GM12878 (cell line): Measurements from ENCODE around the gene HEXIM2. TPM values are rescaled to one million over a fixed set of nuclear protein-coding genes. Genes with fewer than 3 reads are reported as not detected.

ENCODE experiments used
- ATAC-seq: fragments of 200-7000 bp; cut with Tn5 transposase; 3 replicates; pipeline ENCODE4 v1.9.1; 2020; ENCODE audit warnings: mild to moderate bottlenecking, moderate library complexity
- BruUV-seq: library from RNA; stranded (reverse); fragments of 400-500 nt; replicated peaks from 2 replicates; lab custom pipeline; 2021; lab: Mats Ljungman, UMichigan
- CTCF ChIA-PET: fragments of 300-600 bp; sonication (Branson Sonifier 250); formaldehyde crosslinking; extraction: SDS; loops from one replicate; lab custom pipeline; 2021; ENCODE audit warnings: inconsistent platforms; lab: Yijun Ruan, JAX
- POLR2A ChIA-PET: fragments of 350-600 bp; formaldehyde crosslinking; extraction: SDS; loops from one replicate; lab custom pipeline; 2021; ENCODE audit warnings: inconsistent platforms; lab: Charles Lee
- RAD21 ChIA-PET: fragments of 300-600 bp; sonication (Branson Sonifier 250); formaldehyde crosslinking; loops from one replicate; lab custom pipeline; 2023; ENCODE audit warnings: antibody characterized with exemption; ENCODE audit not compliant: unreplicated experiment; lab: Charles Lee
- SMC1A ChIA-PET: fragments of 300-600 bp; sonication (Branson Sonifier 250); formaldehyde crosslinking; loops from one replicate; lab custom pipeline; 2023; ENCODE audit not compliant: unreplicated experiment, uncharacterized antibody; lab: Charles Lee
- DNase-seq: peaks from one replicate; pipeline ENCODE4 v3.0.0-alpha.2; 2011; ENCODE audit warnings: low read depth, low spot score
- FAIRE-seq: peaks from 3 replicates; lab custom pipeline; 2011; peaks lifted over from hg19 to GRCh38; lab: Jason Lieb, UNC
- H2AFZ ChIP-seq: 2 replicates; pipeline ENCODE4 v1.6.0; 2011; ENCODE audit warnings: low read depth, low read length, control low read depth; ENCODE audit not compliant: control insufficient read depth
- H3K27ac ChIP-seq: 2 replicates; pipeline ENCODE4 v1.5.1; 2011; ENCODE audit warnings: control low read depth; ENCODE audit not compliant: control insufficient read depth, insufficient read depth
- H3K27me3 ChIP-seq, 2 experiments: replicated peaks in 1 of 2; 2 replicates each; pipeline versions ENCODE4 v1.6.0 to v1.6.1; 2011; ENCODE audit warnings: low read length in 1 of 2; ENCODE audit not compliant: control insufficient read depth in 2 of 2, insufficient read depth in 2 of 2
- H3K36me3 ChIP-seq, 2 experiments: 2 replicates each; pipeline ENCODE4 v1.5.1; 2011; ENCODE audit warnings: low read length in 1 of 2; ENCODE audit not compliant: control insufficient read depth in 2 of 2, insufficient read depth in 2 of 2
- H3K4me1 ChIP-seq: 2 replicates; pipeline ENCODE4 v1.6.1; 2011; ENCODE audit warnings: mild to moderate bottlenecking, low read length, moderate library complexity, mixed read lengths; ENCODE audit not compliant: control insufficient read depth, insufficient read depth
- H3K4me2 ChIP-seq: 2 replicates; pipeline ENCODE4 v1.6.0; 2011; ENCODE audit warnings: control low read depth; ENCODE audit not compliant: control insufficient read depth, insufficient read depth
- H3K4me3 ChIP-seq: fragments of 200-600 bp; sonication (generic); 2 replicates; pipeline ENCODE4 v1.5.1; 2016
- H3K79me2 ChIP-seq: 2 replicates; pipeline ENCODE4 v1.6.0; 2011; ENCODE audit warnings: low read length; ENCODE audit not compliant: control insufficient read depth, insufficient read depth
- H3K9ac ChIP-seq: 2 replicates; pipeline ENCODE4 v1.8.0; 2011; ENCODE audit warnings: low read length, control low read depth, mixed read lengths; ENCODE audit not compliant: control insufficient read depth, insufficient read depth
- H3K9me3 ChIP-seq: replicated peaks from 3 replicates; pipeline ENCODE4 v1.5.1; 2011; ENCODE audit warnings: mild to moderate bottlenecking, low read length; ENCODE audit not compliant: control insufficient read depth, insufficient read depth
- H4K20me1 ChIP-seq: 2 replicates; pipeline ENCODE4 v1.6.0; 2011; ENCODE audit not compliant: control insufficient read depth, insufficient read depth
- HDAC2 ChIP-seq: fragments of 200-600 bp; sonication (generic); IDR thresholded peaks from 2 replicates; pipeline ENCODE4 v1.6.1; 2017
- JUND ChIP-seq: IDR thresholded peaks from 2 replicates; pipeline ENCODE4 v1.6.1; 2012; ENCODE audit warnings: low read depth, mild to moderate bottlenecking, low read length, improper control_type of control experiment, moderate library complexity
- NR2C2 ChIP-seq: IDR thresholded peaks from 2 replicates; pipeline ENCODE4 v1.6.1; 2011; ENCODE audit warnings: borderline replicate concordance, low read depth; ENCODE audit not compliant: control insufficient read depth, insufficient read length
- PAX5 ChIP-seq: IDR thresholded peaks from 2 replicates; pipeline ENCODE4 v1.6.1; 2011; ENCODE audit warnings: low read depth, low read length, borderline replicate concordance
- SUPT20H ChIP-seq: IDR thresholded peaks from 2 replicates; pipeline ENCODE4 v1.6.1; 2011; ENCODE audit warnings: low read depth, mild to moderate bottlenecking, low read length, moderate library complexity, borderline replicate concordance; ENCODE audit not compliant: control insufficient read depth
- ZBTB11 ChIP-seq: fragments of 450-650 bp; formaldehyde crosslinking; IDR thresholded peaks from 2 replicates; pipeline ENCODE4 v1.5.0; 2022; ENCODE audit warnings: mild to moderate bottlenecking, missing genetic modification characterization
- WGBS: methylation state at CpG from one replicate; pipeline ENCODE4 v1.1.6; 2016; ENCODE audit warnings: low lambda C conversion rate; ENCODE audit not compliant: insufficient replicate concordance, insufficient coverage; ENCODE audit errors: missing lambda C conversion rate; 5-methylcytosine and 5-hydroxymethylcytosine counted together
- in situ Hi-C: fragments of 300-500 bp; cut with MboI; formaldehyde crosslinking; loops from 9 replicates; pipeline ENCODE4 v1.14.3; 2018; ENCODE audit warnings: mixed read lengths
- intact Hi-C: fragments of 100-400 bp; cut with micrococcal nuclease; formaldehyde crosslinking; loops from one replicate; pipeline ENCODE4 v1.14.2; 2022; ENCODE audit not compliant: unreplicated experiment
- polyA plus RNA-seq, 11 experiments: library from polyadenylated mRNA; depleted of rRNA in 4 of 11; unstranded in 6 of 11; stranded (reverse) in 5 of 11; fragments of >200 nt; fragmentation: Nextera tagmentation in 4 of 11; fragmentation: Illumina TruSeq in 1 of 11; extraction: Ambion mirVana in 4 of 11; extraction: Trizol in 1 of 11; gene quantifications; 1 replicate in 1 of 11; 2 replicates in 10 of 11; pipeline versions ENCODE4 v1.2.1 to v1.2.3, GENCODE V29; 2011 to 2016; ENCODE audit warnings: inconsistent platforms in 2 of 11, missing spikeins in 2 of 11, low read depth in 1 of 11
- total RNA-seq, 4 experiments: library from RNA; depleted of rRNA in 3 of 4; stranded (reverse); fragments of >200 nt in 3 of 4; fragmentation: Illumina TruSeq in 1 of 4; extraction: Trizol in 1 of 4; gene quantifications; 2 replicates each; pipeline versions ENCODE4 v1.2.1 to v1.2.3, GENCODE V29; 2013 to 2021
- TF ChIP-seq, protein P1 (sequence below): IDR thresholded peaks from 2 replicates; pipeline ENCODE4 v1.6.1; 2012; ENCODE audit warnings: mild to moderate bottlenecking, low read depth, low read length

Gene HEXIM2
- total and polyA plus RNA-seq, 10 of the 15 experiments (the other 5 are each of a cell fraction or from before 2014, with no cell fraction given), result 0.10 to 10.3 (median 6.4) TPM

GRCh38 chr17:45175759-45176115 lies 14.1 kb downstream of the HEXIM2 start (continued):
- TF ChIP-seq ZBTB11 (CRISPR knock-in tag) (no peak), JUND (no peak), SUPT20H (no peak), HDAC2 (no peak)
- TF ChIP-seq, protein P1, sequence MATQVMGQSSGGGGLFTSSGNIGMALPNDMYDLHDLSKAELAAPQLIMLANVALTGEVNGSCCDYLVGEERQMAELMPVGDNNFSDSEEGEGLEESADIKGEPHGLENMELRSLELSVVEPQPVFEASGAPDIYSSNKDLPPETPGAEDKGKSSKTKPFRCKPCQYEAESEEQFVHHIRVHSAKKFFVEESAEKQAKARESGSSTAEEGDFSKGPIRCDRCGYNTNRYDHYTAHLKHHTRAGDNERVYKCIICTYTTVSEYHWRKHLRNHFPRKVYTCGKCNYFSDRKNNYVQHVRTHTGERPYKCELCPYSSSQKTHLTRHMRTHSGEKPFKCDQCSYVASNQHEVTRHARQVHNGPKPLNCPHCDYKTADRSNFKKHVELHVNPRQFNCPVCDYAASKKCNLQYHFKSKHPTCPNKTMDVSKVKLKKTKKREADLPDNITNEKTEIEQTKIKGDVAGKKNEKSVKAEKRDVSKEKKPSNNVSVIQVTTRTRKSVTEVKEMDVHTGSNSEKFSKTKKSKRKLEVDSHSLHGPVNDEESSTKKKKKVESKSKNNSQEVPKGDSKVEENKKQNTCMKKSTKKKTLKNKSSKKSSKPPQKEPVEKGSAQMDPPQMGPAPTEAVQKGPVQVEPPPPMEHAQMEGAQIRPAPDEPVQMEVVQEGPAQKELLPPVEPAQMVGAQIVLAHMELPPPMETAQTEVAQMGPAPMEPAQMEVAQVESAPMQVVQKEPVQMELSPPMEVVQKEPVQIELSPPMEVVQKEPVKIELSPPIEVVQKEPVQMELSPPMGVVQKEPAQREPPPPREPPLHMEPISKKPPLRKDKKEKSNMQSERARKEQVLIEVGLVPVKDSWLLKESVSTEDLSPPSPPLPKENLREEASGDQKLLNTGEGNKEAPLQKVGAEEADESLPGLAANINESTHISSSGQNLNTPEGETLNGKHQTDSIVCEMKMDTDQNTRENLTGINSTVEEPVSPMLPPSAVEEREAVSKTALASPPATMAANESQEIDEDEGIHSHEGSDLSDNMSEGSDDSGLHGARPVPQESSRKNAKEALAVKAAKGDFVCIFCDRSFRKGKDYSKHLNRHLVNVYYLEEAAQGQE, result no peak

- no peak for DNase-seq
- ChIA-PET SMC1A (no interaction called here), RAD21 (interaction anchor here (1.0 kb wide), 1 partner anchor 18 kb away, joined by 3 read pairs; no protein-coding TSS in a partner anchor), CTCF (interaction anchor here (0.8 to 1.3 kb wide), 2 partner anchors 42 to 257 kb away, joined by 3 read pairs; partner anchors contain the start of gene ACBD4)
- ATAC-seq, result no peak
- no peak overlapping the region for H3K9ac ChIP-seq
- peaks cover 6% of the 10 kb centered on the region; the same call in 1 of the 2 replicates for H3K4me1 ChIP-seq
- H4K20me1 ChIP-seq, result no peaks in the 10 kb centered on the region
- no peak for FAIRE-seq
- no peak overlapping the region for H2AFZ ChIP-seq
- H3K4me2 ChIP-seq, result no peak overlapping the region
- H3K27me3 ChIP-seq, result no peaks in the 10 kb centered on the region
- no peaks in the 10 kb centered on the region for H3K36me3 ChIP-seq
- no peak overlapping the region for H3K4me3 ChIP-seq
- no peak for TF ChIP-seq NR2C2
- TF ChIP-seq PAX5, result no peak
- TF ChIP-seq, all 136 proteins: peak for 0
- BruUV-seq, result no TSS peak
- Histone ChIP-seq H3K27ac (no peak overlapping the region), H3K9me3 (no peaks in the 10 kb centered on the region), H3K79me2 (no peaks in the 10 kb centered on the region)
- POLR2A ChIA-PET, result no interaction called here
- WGBS, result 40% methylated on average over 7 of the region's 7 CpGs
- intact Hi-C loops (no loop called here), in situ Hi-C loops (no loop called here)
Measured at GRCh38 chr17:45177563-45177962, 15.9 kb downstream of the HEXIM2 start.
